ENCODE data around the gene TSHZ2.

TSHZ2 gene, protein sequence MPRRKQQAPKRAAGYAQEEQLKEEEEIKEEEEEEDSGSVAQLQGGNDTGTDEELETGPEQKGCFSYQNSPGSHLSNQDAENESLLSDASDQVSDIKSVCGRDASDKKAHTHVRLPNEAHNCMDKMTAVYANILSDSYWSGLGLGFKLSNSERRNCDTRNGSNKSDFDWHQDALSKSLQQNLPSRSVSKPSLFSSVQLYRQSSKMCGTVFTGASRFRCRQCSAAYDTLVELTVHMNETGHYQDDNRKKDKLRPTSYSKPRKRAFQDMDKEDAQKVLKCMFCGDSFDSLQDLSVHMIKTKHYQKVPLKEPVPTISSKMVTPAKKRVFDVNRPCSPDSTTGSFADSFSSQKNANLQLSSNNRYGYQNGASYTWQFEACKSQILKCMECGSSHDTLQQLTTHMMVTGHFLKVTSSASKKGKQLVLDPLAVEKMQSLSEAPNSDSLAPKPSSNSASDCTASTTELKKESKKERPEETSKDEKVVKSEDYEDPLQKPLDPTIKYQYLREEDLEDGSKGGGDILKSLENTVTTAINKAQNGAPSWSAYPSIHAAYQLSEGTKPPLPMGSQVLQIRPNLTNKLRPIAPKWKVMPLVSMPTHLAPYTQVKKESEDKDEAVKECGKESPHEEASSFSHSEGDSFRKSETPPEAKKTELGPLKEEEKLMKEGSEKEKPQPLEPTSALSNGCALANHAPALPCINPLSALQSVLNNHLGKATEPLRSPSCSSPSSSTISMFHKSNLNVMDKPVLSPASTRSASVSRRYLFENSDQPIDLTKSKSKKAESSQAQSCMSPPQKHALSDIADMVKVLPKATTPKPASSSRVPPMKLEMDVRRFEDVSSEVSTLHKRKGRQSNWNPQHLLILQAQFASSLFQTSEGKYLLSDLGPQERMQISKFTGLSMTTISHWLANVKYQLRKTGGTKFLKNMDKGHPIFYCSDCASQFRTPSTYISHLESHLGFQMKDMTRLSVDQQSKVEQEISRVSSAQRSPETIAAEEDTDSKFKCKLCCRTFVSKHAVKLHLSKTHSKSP (N-terminal part only)

GRCh38 chr20:52972190-52972937 is at the start of gene TSHZ2:
Gene TSHZ2 (plus strand): TSS chr20:52972358. CDS start chr20:52973294, 936 bp downstream.
- in situ Hi-C loops (cut with HindIII; ENCODE audit: low sequenced_read_pairs): no loop called here
- peak within 1 kb of the TSS; percentile 53 for H3K4me3 ChIP-seq (ENCODE audit: low read depth, low read length)
- no peak for TF ChIP-seq CTCF (IDR thresholded peaks at IDR 0.05; ENCODE audit: low read depth, low read length)
- DNase-seq (ENCODE audit: low read depth, low spot score): peak; percentile 19

GRCh38 chr20:52922436-52922835 is 49.7 kb upstream of the TSHZ2 start:
- DNase-seq (ENCODE audit: low read depth, low spot score): no peak
- in situ Hi-C loops (cut with HindIII; ENCODE audit: low sequenced_read_pairs): no loop called here
- no peak for TF ChIP-seq CTCF (IDR thresholded peaks at IDR 0.05; ENCODE audit: low read depth, low read length)
- H3K4me3 ChIP-seq (ENCODE audit: low read depth, low read length): no peak overlapping the region

- no peak for TF ChIP-seq CTCF (IDR thresholded peaks at IDR 0.05; ENCODE audit: low read depth, low read length)
- in situ Hi-C loops (cut with HindIII; ENCODE audit: low sequenced_read_pairs): no loop called here
Measured at GRCh38 chr20:52923123-52923937, 48.8 kb upstream of the TSHZ2 start.

GRCh38 chr20:52924411-52925271 is 47.5 kb upstream of the TSHZ2 start:
- no peak for DNase-seq (ENCODE audit: low read depth, low spot score)
- in situ Hi-C loops (cut with HindIII; ENCODE audit: low sequenced_read_pairs): no loop called here
- TF ChIP-seq CTCF (IDR thresholded peaks at IDR 0.05; ENCODE audit: low read depth, low read length): no peak

More at GRCh38 chr20:52923123-52923937, 48.8 kb upstream of the TSHZ2 start:
- peak; percentile 94 for DNase-seq (ENCODE audit: low read depth, low spot score)
- no peak overlapping the region for H3K4me3 ChIP-seq (ENCODE audit: low read depth, low read length)

DNA sequence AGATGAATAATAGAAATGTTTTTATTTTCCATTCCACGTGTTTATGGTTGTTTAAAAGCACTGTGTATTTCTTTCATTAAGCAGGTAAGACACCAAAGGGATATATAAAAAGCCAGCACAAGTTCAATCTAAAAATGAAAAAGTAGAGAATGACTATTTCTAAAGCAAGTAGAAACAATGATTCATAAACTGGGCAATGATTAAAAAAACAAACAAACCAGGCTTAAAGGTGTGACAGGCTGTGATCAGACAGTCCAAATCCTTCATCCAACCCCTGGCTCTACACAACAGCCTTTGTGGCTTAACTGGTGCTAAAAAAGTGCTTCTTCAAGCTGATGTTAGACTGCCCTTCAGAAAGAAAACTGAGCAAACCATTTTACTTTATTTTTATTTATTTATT is 45.7 kb upstream of the TSHZ2 start:
- DNase-seq (ENCODE audit: low read depth, low spot score): no peak
- in situ Hi-C loops (cut with HindIII; ENCODE audit: low sequenced_read_pairs): no loop called here
- TF ChIP-seq CTCF (IDR thresholded peaks at IDR 0.05; ENCODE audit: low read depth, low read length): no peak
- H3K4me3 ChIP-seq (ENCODE audit: low read depth, low read length): no peak overlapping the region

More at GRCh38 chr20:52924411-52925271, 47.5 kb upstream of the TSHZ2 start:
- H3K4me3 ChIP-seq (ENCODE audit: low read depth, low read length): no peak overlapping the region
